ENCODE data around the gene NFIB.

The NFIB gene

GRCh38 chr9:14344941-14345353 is 31.0 kb upstream of the NFIB start:
- DNase-seq (ENCODE audit: low read depth) = no peak

GRCh38 chr9:14344053-14344524 is 30.1 kb upstream of the NFIB start:
- no peak for DNase-seq (ENCODE audit: low read depth)

GRCh38 chr9:14343261-14344031 is 29.5 kb upstream of the NFIB start:
- DNase-seq (ENCODE audit: low read depth) = no peak

GRCh38 chr9:14342736-14343135 is 28.8 kb upstream of the NFIB start:
- DNase-seq (ENCODE audit: low read depth) = no peak

GRCh38 chr9:14341437-14342122 is 27.6 kb upstream of the NFIB start:
- DNase-seq (ENCODE audit: low read depth) = no peak

GRCh38 chr9:14340994-14341393 is 27.1 kb upstream of the NFIB start:
- no peak for DNase-seq (ENCODE audit: low read depth)

- DNase-seq (ENCODE audit: low read depth) = no peak
Observed at GRCh38 chr9:14340219-14340873, 26.4 kb upstream of the NFIB start.

GRCh38 chr9:14339746-14340145 is 25.8 kb upstream of the NFIB start:
- no peak for DNase-seq (ENCODE audit: low read depth)

- DNase-seq (ENCODE audit: low read depth) = no peak
Observed at GRCh38 chr9:14337615-14338014, 23.7 kb upstream of the NFIB start.

- no peak for DNase-seq (ENCODE audit: low read depth)
Observed at GRCh38 chr9:14336244-14336643, 22.3 kb upstream of the NFIB start.

- DNase-seq (ENCODE audit: low read depth) = no peak
Observed at GRCh38 chr9:14331120-14331519, 17.2 kb upstream of the NFIB start.

GRCh38 chr9:14327036-14327435 is 13.1 kb upstream of the NFIB start:
- DNase-seq (ENCODE audit: low read depth) = no peak

GRCh38 chr9:14326264-14326826 is 12.4 kb upstream of the NFIB start:
- DNase-seq (ENCODE audit: low read depth) = peak; percentile 37

GRCh38 chr9:14325147-14325546 is 11.2 kb upstream of the NFIB start:
- no peak for DNase-seq (ENCODE audit: low read depth)

GRCh38 chr9:14323985-14324650 is 10.2 kb upstream of the NFIB start:
- DNase-seq (ENCODE audit: low read depth) = no peak

- DNase-seq (ENCODE audit: low read depth) = no peak
Observed at GRCh38 chr9:14323083-14323971, 9.4 kb upstream of the NFIB start.

- DNase-seq (ENCODE audit: low read depth) = peak; percentile 79
Observed at GRCh38 chr9:14322211-14323082, 8.5 kb upstream of the NFIB start.

- no peak for DNase-seq (ENCODE audit: low read depth)
Observed at GRCh38 chr9:14321517-14322130, 7.7 kb upstream of the NFIB start.

Data from EH (cell line).